ENCODE results near the gene PITPNC1.
"Not testable (repeated sequence)": the region's sequence is repeated elsewhere in the genome, so short reads cannot be mapped to it uniquely, and the experiment has no call there.

Gene PITPNC1

GRCh38 chr17:67642488-67642887, 265.4 kb downstream of the PITPNC1 start:
- H3K27me3 ChIP-seq (ENCODE audit: control insufficient read depth in 5 of 5, insufficient read depth in 4 of 5, low read length in 5 of 5), result no peaks in the 10 kb centered on the region
- H3K36me3 ChIP-seq (ENCODE audit: control insufficient read depth in 5 of 5, insufficient read depth in 5 of 5, low read length in 5 of 5), result peaks cover 0 to 6% (median 0%) of the 10 kb centered on the region in 5 donors
- H3K27ac ChIP-seq (ENCODE audit: low read depth, low read length), result no peak overlapping the region
- no peak overlapping the region for H3K4me3 ChIP-seq (ENCODE audit: low read depth in 1 of 5, low read length in 5 of 5)
- no peaks in the 10 kb centered on the region for H3K9me3 ChIP-seq (ENCODE audit: control insufficient read depth in 5 of 5, low read length in 5 of 5)
- H3K4me1 ChIP-seq (ENCODE audit: control insufficient read depth in 5 of 5, insufficient read depth in 5 of 5, low read length in 5 of 5), result peaks cover 0 to 7% (median 0%) of the 10 kb centered on the region in 5 donors
- H3K9ac ChIP-seq (ENCODE audit: low read length in 5 of 5), result no peak overlapping the region

DNA sequence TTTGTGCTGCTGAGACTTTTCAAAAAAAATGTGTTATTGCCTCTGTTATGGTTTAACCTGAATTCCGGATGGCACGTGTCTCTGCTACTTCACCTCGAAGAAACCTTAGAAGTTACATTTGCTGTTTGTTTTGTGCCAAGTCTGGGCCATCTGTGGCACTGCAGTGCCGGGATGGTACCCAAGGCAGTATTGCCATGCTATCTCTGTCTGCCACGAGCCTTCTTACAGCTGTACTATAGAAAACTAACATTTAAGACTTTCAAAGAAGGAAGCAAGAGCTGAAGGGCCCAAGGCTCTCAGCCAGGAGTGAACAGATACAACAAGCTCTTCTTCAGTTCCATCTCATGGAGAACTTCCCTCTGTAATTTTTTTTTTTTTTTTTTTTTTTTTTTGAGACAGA, 267.0 kb downstream of the PITPNC1 start:
- Histone ChIP-seq H3K36me3 (ENCODE audit: control insufficient read depth in 5 of 5, insufficient read depth in 5 of 5, low read length in 5 of 5) (peaks cover 0 to 6% (median 0%) of the 10 kb centered on the region in 5 donors), H3K9ac (ENCODE audit: low read length in 5 of 5) (no peak overlapping the region), H3K9me3 (ENCODE audit: control insufficient read depth in 5 of 5, low read length in 5 of 5) (no peaks in the 10 kb centered on the region), H3K27me3 (ENCODE audit: control insufficient read depth in 5 of 5, insufficient read depth in 4 of 5, low read length in 5 of 5) (no peaks in the 10 kb centered on the region), H3K27ac (ENCODE audit: low read depth, low read length) (no peak overlapping the region), H3K4me3 (ENCODE audit: low read depth in 1 of 5, low read length in 5 of 5) (no peak overlapping the region), H3K4me1 (ENCODE audit: control insufficient read depth in 5 of 5, insufficient read depth in 5 of 5, low read length in 5 of 5) (peaks cover 0 to 10% (median 0%) of the 10 kb centered on the region in 5 donors)

DNA sequence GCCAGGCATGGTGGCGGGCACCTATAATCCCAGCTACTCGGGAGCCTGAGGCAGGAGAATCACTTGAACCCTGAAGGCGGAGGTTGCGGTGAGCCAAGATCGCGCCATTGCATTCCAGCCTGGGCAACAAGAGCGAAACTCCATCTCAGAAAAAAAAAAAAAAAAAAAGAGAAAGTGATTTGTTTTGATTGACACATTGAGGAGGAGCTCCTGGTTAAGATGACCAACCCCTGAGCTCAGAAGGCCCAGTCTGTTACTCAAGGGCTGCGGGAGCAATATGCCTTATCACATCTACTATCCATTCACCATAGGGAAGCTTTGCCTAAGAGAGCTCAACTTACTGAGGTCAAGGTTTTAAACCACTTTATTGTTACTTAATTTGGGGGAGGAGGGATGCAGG, 268.1 kb downstream of the PITPNC1 start:
- not testable (repeated sequence) for H3K36me3 ChIP-seq (ENCODE audit: control insufficient read depth in 5 of 5, insufficient read depth in 5 of 5, low read length in 5 of 5); H3K27me3 ChIP-seq (ENCODE audit: control insufficient read depth in 5 of 5, insufficient read depth in 4 of 5, low read length in 5 of 5); H3K27ac ChIP-seq (ENCODE audit: low read depth, low read length); H3K9ac ChIP-seq (ENCODE audit: low read length in 5 of 5); H3K9me3 ChIP-seq (ENCODE audit: control insufficient read depth in 5 of 5, low read length in 5 of 5); H3K4me3 ChIP-seq (ENCODE audit: low read depth in 1 of 5, low read length in 5 of 5)
- peaks cover 0 to 16% (median 0%) of the 10 kb centered on the region in 5 donors for H3K4me1 ChIP-seq (ENCODE audit: control insufficient read depth in 5 of 5, insufficient read depth in 5 of 5, low read length in 5 of 5)

GRCh38 chr17:67646472-67646871, 269.4 kb downstream of the PITPNC1 start:
- H3K9ac ChIP-seq (ENCODE audit: low read length in 5 of 5), result no peak overlapping the region
- no peak overlapping the region for H3K4me3 ChIP-seq (ENCODE audit: low read depth in 1 of 5, low read length in 5 of 5)
- H3K27me3 ChIP-seq (ENCODE audit: control insufficient read depth in 5 of 5, insufficient read depth in 4 of 5, low read length in 5 of 5), result no peaks in the 10 kb centered on the region
- no peaks in the 10 kb centered on the region for H3K9me3 ChIP-seq (ENCODE audit: control insufficient read depth in 5 of 5, low read length in 5 of 5)
- peaks cover 0 to 17% (median 0%) of the 10 kb centered on the region in 5 donors for H3K4me1 ChIP-seq (ENCODE audit: control insufficient read depth in 5 of 5, insufficient read depth in 5 of 5, low read length in 5 of 5)
- H3K27ac ChIP-seq (ENCODE audit: low read depth, low read length), result no peak overlapping the region
- H3K36me3 ChIP-seq (ENCODE audit: control insufficient read depth in 5 of 5, insufficient read depth in 5 of 5, low read length in 5 of 5), result peaks cover 0 to 6% (median 0%) of the 10 kb centered on the region in 5 donors

GRCh38 chr17:67647482-67647881, 270.4 kb downstream of the PITPNC1 start:
- Histone ChIP-seq H3K36me3 (ENCODE audit: control insufficient read depth in 5 of 5, insufficient read depth in 5 of 5, low read length in 5 of 5) (peaks cover 0 to 10% (median 0%) of the 10 kb centered on the region in 5 donors), H3K9ac (ENCODE audit: low read length in 5 of 5) (no peak overlapping the region), H3K9me3 (ENCODE audit: control insufficient read depth in 5 of 5, low read length in 5 of 5) (no peaks in the 10 kb centered on the region), H3K27ac (ENCODE audit: low read depth, low read length) (no peak overlapping the region), H3K27me3 (ENCODE audit: control insufficient read depth in 5 of 5, insufficient read depth in 4 of 5, low read length in 5 of 5) (no peaks in the 10 kb centered on the region), H3K4me3 (ENCODE audit: low read depth in 1 of 5, low read length in 5 of 5) (no peak overlapping the region), H3K4me1 (ENCODE audit: control insufficient read depth in 5 of 5, insufficient read depth in 5 of 5, low read length in 5 of 5) (peaks cover 0 to 17% (median 0%) of the 10 kb centered on the region in 5 donors)

DNA sequence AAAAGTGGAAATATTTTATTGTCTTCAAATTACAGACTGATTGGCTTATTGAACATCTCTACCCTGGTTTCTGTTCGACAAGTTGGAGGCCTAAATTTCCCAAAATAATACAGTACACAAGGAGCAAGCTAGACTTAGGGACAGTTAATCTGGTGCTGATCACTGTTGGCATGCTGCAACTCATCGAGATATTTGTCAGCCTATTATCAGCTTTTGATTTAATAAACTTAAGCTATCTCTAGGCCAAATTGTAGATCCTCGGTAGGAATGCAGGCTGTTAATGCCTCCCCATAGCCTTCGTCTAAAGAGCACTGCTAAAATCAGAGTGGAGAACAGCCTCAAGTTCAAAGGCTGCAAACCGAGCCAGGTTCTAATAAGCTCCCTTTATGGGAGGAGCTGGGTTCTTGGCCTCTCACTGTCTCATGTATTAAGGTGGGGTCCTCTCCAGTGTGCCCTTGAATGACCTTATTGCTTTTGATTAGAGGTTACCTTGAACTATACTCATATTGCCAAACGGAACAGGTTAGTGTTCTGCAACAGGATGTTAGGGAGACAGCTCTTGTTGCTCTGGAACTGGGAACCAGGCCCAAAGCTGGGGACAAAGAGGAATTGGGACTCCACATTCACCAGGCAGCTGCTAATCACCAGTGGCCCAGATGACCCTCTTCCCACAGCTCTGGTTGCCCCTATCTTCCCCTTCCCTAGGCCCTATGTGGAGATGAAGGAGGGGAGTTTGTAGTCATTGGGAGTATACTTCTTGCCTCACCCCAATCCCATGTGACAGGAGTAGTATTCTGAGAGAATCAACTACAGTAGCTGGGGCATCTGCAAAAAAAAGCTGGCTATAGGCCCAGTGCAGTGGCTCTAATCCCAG, 271.2 kb downstream of the PITPNC1 start:
- no peak overlapping the region for H3K27ac ChIP-seq (ENCODE audit: low read depth, low read length)
- no peak overlapping the region for H3K4me3 ChIP-seq (ENCODE audit: low read depth in 1 of 5, low read length in 5 of 5)
- peaks cover 0 to 17% (median 0%) of the 10 kb centered on the region in 5 donors for H3K4me1 ChIP-seq (ENCODE audit: control insufficient read depth in 5 of 5, insufficient read depth in 5 of 5, low read length in 5 of 5)
- peaks cover 0 to 13% (median 2%) of the 10 kb centered on the region in 5 donors for H3K36me3 ChIP-seq (ENCODE audit: control insufficient read depth in 5 of 5, insufficient read depth in 5 of 5, low read length in 5 of 5)
- no peaks in the 10 kb centered on the region for H3K27me3 ChIP-seq (ENCODE audit: control insufficient read depth in 5 of 5, insufficient read depth in 4 of 5, low read length in 5 of 5)
- H3K9me3 ChIP-seq (ENCODE audit: control insufficient read depth in 5 of 5, low read length in 5 of 5), result no peaks in the 10 kb centered on the region
- no peak overlapping the region for H3K9ac ChIP-seq (ENCODE audit: low read length in 5 of 5)

- H3K4me3 ChIP-seq (ENCODE audit: low read depth in 1 of 5, low read length in 5 of 5); H3K27ac ChIP-seq (ENCODE audit: low read depth, low read length); H3K9me3 ChIP-seq (ENCODE audit: control insufficient read depth in 5 of 5, low read length in 5 of 5); H3K9ac ChIP-seq (ENCODE audit: low read length in 5 of 5); H3K27me3 ChIP-seq (ENCODE audit: control insufficient read depth in 5 of 5, insufficient read depth in 4 of 5, low read length in 5 of 5); H3K36me3 ChIP-seq (ENCODE audit: control insufficient read depth in 5 of 5, insufficient read depth in 5 of 5, low read length in 5 of 5): not testable (repeated sequence)
- H3K4me1 ChIP-seq (ENCODE audit: control insufficient read depth in 5 of 5, insufficient read depth in 5 of 5, low read length in 5 of 5), result peaks cover 0 to 17% (median 0%) of the 10 kb centered on the region in 5 donors
Observed at GRCh38 chr17:67648906-67649295, 271.8 kb downstream of the PITPNC1 start.

- H3K36me3 ChIP-seq (ENCODE audit: control insufficient read depth in 5 of 5, insufficient read depth in 5 of 5, low read length in 5 of 5), result peaks cover 0 to 12% (median 7%) of the 10 kb centered on the region in 5 donors
- H3K27me3 ChIP-seq (ENCODE audit: control insufficient read depth in 5 of 5, insufficient read depth in 4 of 5, low read length in 5 of 5), result no peaks in the 10 kb centered on the region
- H3K27ac ChIP-seq (ENCODE audit: low read depth, low read length), result no peak overlapping the region
- peaks cover 0 to 17% (median 0%) of the 10 kb centered on the region in 5 donors for H3K4me1 ChIP-seq (ENCODE audit: control insufficient read depth in 5 of 5, insufficient read depth in 5 of 5, low read length in 5 of 5)
- H3K9me3 ChIP-seq (ENCODE audit: control insufficient read depth in 5 of 5, low read length in 5 of 5), result no peaks in the 10 kb centered on the region
- no peak overlapping the region for H3K4me3 ChIP-seq (ENCODE audit: low read depth in 1 of 5, low read length in 5 of 5)
- H3K9ac ChIP-seq (ENCODE audit: low read length in 5 of 5), result peak overlapping the region in 1 of 5 donors; percentile 4
Observed at GRCh38 chr17:67649891-67650290, 272.8 kb downstream of the PITPNC1 start.

DNA sequence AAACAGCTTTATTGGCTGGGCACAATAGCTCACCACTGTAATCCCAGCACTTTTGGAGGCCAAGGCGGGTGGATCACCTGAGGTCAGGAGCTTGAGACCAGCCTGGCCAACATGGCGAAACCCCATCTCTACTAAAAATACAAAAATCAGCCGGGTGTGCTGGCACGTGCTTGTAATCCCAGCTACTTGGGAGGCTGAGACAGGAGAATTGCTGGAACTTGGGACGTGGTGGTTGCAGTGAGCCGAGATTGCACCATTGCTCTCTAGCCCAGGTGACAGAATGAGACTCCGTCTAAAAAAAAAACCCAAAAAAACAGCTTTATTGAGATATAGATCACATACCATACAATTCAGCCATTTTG, 274.1 kb downstream of the PITPNC1 start:
- not testable (repeated sequence) for H3K27me3 ChIP-seq (ENCODE audit: control insufficient read depth in 5 of 5, insufficient read depth in 4 of 5, low read length in 5 of 5); H3K9ac ChIP-seq (ENCODE audit: low read length in 5 of 5); H3K27ac ChIP-seq (ENCODE audit: low read depth, low read length); H3K4me3 ChIP-seq (ENCODE audit: low read depth in 1 of 5, low read length in 5 of 5); H3K9me3 ChIP-seq (ENCODE audit: control insufficient read depth in 5 of 5, low read length in 5 of 5)
- H3K36me3 ChIP-seq (ENCODE audit: control insufficient read depth in 5 of 5, insufficient read depth in 5 of 5, low read length in 5 of 5), result peaks cover 0 to 12% (median 7%) of the 10 kb centered on the region in 5 donors
- H3K4me1 ChIP-seq (ENCODE audit: control insufficient read depth in 5 of 5, insufficient read depth in 5 of 5, low read length in 5 of 5), result peaks cover 0 to 17% (median 0%) of the 10 kb centered on the region in 5 donors

DNA sequence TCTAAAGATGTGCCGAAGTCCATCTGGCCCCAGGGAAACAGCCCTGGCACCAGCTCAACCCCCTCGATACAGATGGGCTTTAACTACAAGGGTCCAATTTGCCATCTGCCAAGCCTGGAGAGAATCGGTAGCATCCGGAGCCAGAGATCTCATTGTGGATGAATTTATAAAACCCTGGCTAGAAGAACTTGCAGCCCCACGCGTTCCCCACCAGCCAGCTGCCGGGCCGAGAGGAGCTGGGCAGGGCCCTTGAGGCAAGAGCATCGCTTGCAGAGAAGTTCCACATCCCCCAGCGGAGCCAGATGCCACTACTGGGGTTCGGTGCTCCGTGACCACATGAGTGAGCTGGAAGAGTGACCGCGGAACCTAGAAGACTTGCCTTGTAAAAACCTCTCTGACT, 275.4 kb downstream of the PITPNC1 start:
- Histone ChIP-seq H3K9me3 (ENCODE audit: control insufficient read depth in 5 of 5, low read length in 5 of 5) (no peaks in the 10 kb centered on the region), H3K4me1 (ENCODE audit: control insufficient read depth in 5 of 5, insufficient read depth in 5 of 5, low read length in 5 of 5) (peaks cover 0 to 17% (median 0%) of the 10 kb centered on the region in 5 donors)

More for the DNA sequence above, 275.4 kb downstream of the PITPNC1 start:
- Histone ChIP-seq H3K36me3 (ENCODE audit: control insufficient read depth in 5 of 5, insufficient read depth in 5 of 5, low read length in 5 of 5) (peaks cover 0 to 12% (median 7%) of the 10 kb centered on the region in 5 donors), H3K9ac (ENCODE audit: low read length in 5 of 5) (no peak overlapping the region), H3K27ac (ENCODE audit: low read depth, low read length) (no peak overlapping the region), H3K27me3 (ENCODE audit: control insufficient read depth in 5 of 5, insufficient read depth in 4 of 5, low read length in 5 of 5) (no peaks in the 10 kb centered on the region), H3K4me3 (ENCODE audit: low read depth in 1 of 5, low read length in 5 of 5) (no peak overlapping the region)

Data from subcutaneous abdominal adipose tissue (tissue), 5 donors.